ENCODE data around the gene CIRBP. TPM values are rescaled to one million over a fixed set of nuclear protein-coding genes. Genes with fewer than 3 reads are reported as not detected.

Gene CIRBP
- total and polyA plus RNA-seq, 9 of the 15 experiments (the other 6 are each of a cell fraction or from before 2014, with no cell fraction given) = 20.5 to 327 (median 176) TPM

- Histone ChIP-seq H3K27me3 (ENCODE audit: control insufficient read depth in 2 of 2, insufficient read depth in 2 of 2, low read length in 2 of 2) (no peaks in the 10 kb centered on the region), H3K9ac (ENCODE audit: insufficient read depth in 1 of 2, low read depth in 2 of 2, low read length in 2 of 2) (peak overlapping the region; percentile 64 to 94), H3K79me2 (ENCODE audit: control insufficient read depth, insufficient read depth, low read length) (peaks cover 13% of the 10 kb centered on the region), H3K4me1 (replicated peaks in 1 of 2; ENCODE audit: control insufficient read depth in 2 of 2, insufficient read depth in 2 of 2, low read length in 2 of 2) (peaks cover 18 to 98% of the 10 kb centered on the region in 2 experiments), H3K36me3 (ENCODE audit: control insufficient read depth, insufficient read depth, low read length) (peaks cover 35% of the 10 kb centered on the region; the same call in 1 of the 3 replicates), H3K9me3 (replicated peaks; ENCODE audit: control insufficient read depth, insufficient read depth, low read depth, low read length) (no peaks in the 10 kb centered on the region), H3K4me2 (ENCODE audit: insufficient read depth, low read length) (peak overlapping the region; percentile 70), H4K20me1 (replicated peaks; ENCODE audit: control insufficient read depth, insufficient read depth, low read length) (no peaks in the 10 kb centered on the region), H3K9me1 (ENCODE audit: control insufficient read depth, insufficient read depth, low read length) (no peaks in the 10 kb centered on the region), H2AFZ (ENCODE audit: low read depth, low read length) (peak overlapping the region; percentile 40; the same call in 1 of the 2 replicates), H3K4me3 (peak overlapping the region; percentile 55), H3K27ac (ENCODE audit: extremely low read depth, low read depth, low read length) (peak overlapping the region; percentile 61; the same call in 2 of the 3 replicates)
- peak in 3 of 4 experiments; percentile 41 to 54 (median 52) for DNase-seq (ENCODE audit: extremely low read depth in 1 of 4, low spot score in 3 of 4)
- CTCF ChIA-PET (ENCODE audit: low intra/inter-chr PET ratio) = no interaction called here
- ATAC-seq = no peak
- intact Hi-C loops (cut with micrococcal nuclease) (loop anchor here (2.0 kb wide), 1 partner anchor 16 kb away; no protein-coding TSS in a partner anchor), in situ Hi-C loops (cut with MboI) (loop anchor here (25.0 kb wide), 1 partner anchor 475 kb away; the partner anchor contains the start of gene MISP)
- 0% methylated on average over 15 of the region's 60 CpGs for WGBS (ENCODE audit: insufficient coverage, low coverage, missing lambda C conversion rate)
- POLR2A ChIA-PET = no interaction called here
- no TSS peak for BruUV-seq (replicated peaks)
- FAIRE-seq = no peak
- TF ChIP-seq ZNF407 (IDR thresholded peaks at IDR 0.05; ENCODE audit: low read depth) (no peak), CSDE1 (IDR thresholded peaks at IDR 0.05) (no peak), GABPB1 (CRISPR knock-in tag; IDR thresholded peaks at IDR 0.05) (no peak), HNRNPL (IDR thresholded peaks at IDR 0.05; ENCODE audit: low read depth, low read length) (no peak), PYGO2 (tag; IDR thresholded peaks at IDR 0.05) (no peak), SMAD2 (IDR thresholded peaks at IDR 0.05; ENCODE audit: low read depth, low read length) (no peak), HDAC6 (IDR thresholded peaks at IDR 0.05; ENCODE audit: low read depth, low read length) (no peak), ZFPM2 (CRISPR knock-in tag; IDR thresholded peaks at IDR 0.05) (no peak), NFIX (CRISPR knock-in tag; IDR thresholded peaks at IDR 0.05; ENCODE audit: low read depth) (no peak), SP2 (IDR thresholded peaks at IDR 0.05; ENCODE audit: extremely low read depth, low read depth, low read length, poor library complexity, severe bottlenecking) (no peak), DACH1 (IDR thresholded peaks at IDR 0.05; ENCODE audit: partially characterized antibody) (no peak)
- TF ChIP-seq, protein P1, sequence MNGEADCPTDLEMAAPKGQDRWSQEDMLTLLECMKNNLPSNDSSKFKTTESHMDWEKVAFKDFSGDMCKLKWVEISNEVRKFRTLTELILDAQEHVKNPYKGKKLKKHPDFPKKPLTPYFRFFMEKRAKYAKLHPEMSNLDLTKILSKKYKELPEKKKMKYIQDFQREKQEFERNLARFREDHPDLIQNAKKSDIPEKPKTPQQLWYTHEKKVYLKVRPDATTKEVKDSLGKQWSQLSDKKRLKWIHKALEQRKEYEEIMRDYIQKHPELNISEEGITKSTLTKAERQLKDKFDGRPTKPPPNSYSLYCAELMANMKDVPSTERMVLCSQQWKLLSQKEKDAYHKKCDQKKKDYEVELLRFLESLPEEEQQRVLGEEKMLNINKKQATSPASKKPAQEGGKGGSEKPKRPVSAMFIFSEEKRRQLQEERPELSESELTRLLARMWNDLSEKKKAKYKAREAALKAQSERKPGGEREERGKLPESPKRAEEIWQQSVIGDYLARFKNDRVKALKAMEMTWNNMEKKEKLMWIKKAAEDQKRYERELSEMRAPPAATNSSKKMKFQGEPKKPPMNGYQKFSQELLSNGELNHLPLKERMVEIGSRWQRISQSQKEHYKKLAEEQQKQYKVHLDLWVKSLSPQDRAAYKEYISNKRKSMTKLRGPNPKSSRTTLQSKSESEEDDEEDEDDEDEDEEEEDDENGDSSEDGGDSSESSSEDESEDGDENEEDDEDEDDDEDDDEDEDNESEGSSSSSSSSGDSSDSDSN (IDR thresholded peaks at IDR 0.05; ENCODE audit: borderline replicate concordance in 1 of 2, low read depth in 2 of 2, low read length in 2 of 2) = no peak
Measured at GRCh38 chr19:1237027-1237659, 32.0 kb upstream of the CIRBP start.

Data from K562 (cell line).